DMS79 (cell line): ENCODE results near the gene FBLN1.
"Not testable (repeated sequence)": the region's sequence is repeated elsewhere in the genome, so short reads cannot be mapped to it uniquely, and the experiment has no call there.

Experiments used
- DNase-seq: peaks from one replicate; lab custom pipeline; 2025; lab: John Stamatoyannopoulos, UW

FBLN1 gene

DNA sequence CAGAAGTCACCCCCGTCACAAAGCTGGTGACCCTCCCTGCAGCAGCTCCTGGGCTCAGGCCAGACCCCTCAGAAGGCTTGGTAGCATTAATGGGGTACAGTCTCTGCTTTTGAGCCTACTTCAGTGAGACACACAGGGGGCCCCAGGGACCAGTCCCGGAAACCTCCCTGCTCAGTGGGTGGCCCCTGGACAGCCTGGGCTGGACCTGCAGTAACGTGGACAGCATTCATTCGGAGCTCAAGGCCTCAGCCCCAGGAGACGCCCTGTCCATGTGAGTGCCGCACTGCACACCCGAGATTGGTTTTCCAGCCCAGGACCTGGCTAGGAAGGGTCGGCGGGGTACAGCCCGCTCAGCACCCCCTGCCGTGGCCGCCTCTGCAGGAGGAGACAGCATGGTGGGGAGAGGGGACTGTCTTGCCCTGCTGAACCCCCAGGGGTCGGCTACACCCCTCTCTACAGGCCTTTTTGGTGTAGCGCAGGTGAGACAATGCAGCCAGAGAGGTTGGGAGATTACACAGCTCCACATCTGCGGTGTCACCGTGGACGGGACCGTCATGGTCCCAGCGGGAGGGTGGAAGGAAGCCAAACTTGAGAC lies 83.4 kb downstream of the FBLN1 start:
- DNase-seq: no peak

DNA sequence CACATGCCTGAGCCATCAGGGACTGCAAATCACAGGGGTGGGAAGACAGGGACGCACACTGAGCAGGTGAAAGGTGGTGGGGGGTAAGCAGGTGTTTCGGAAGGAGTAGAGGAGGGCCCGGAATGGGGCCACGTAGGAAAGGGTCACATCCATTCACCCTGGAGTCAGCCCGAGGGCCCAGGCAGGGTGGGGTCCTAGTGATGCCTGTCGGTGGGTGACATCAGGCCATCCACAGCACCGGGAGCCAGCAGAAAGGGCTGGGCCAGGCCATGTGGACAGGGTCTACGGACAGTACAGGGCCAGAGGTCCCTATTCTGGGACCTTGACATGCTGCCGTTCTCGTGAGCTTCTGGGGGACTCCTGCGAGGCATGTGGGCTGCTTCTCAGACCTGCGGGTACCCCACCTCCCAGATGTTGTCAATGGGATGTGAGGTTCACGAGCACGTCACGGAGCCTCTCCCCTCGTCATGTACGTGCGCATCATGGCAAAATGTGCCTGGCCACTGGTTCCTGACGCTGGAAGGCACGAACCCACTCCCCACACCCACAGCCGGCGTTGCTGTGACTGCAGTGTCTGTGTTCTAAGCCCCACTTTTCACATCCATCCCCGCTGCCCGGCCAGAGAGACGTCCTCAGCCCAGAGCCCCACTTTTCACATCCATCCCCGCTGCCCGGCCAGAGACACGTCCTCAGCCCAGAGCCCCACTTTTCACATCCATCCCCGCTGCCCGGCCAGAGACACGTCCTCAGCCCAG lies 84.1 kb downstream of the FBLN1 start:
- DNase-seq: no peak

DNA sequence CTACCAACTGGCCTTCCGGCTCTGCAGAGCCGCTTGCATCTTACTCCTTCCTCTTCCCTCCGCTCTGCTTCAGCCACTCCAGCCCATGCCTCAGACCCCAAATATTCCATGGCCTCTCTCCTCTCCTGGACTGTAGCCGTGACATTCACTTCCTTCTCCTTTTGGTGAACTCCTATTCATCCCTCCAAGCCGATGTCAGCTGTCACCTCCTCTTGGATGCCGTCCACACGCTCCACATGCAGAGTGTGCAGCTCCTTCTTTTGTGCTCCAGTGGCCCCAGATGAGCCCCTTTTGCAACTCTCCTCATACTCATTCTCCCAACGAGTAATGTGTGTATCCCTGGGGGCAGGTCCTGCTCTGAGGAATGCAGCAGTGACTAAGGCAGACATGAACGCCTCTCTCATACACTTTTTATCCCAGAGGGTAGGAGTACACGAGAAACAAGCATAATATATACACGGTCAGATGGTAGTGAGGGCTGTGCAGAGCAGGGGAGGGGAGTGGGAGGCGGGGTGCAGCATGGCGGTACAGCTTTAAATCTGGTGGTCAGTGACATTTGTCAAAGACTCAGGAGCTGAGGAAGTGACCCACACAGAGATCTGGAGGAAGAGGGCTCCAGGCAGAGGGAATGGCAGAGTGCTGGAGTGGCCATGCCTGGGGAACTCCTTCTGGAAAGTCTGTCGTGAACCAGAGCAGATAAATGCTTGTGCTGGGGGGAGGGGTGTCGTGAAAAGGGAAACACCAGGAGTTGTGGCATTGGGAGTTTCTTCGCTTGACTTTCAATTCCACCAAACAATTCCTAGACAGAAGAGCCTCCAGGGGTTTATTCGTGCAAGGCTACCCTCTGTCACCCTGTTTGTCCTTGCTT lies 85.2 kb downstream of the FBLN1 start:
- DNase-seq: no peak

DNA sequence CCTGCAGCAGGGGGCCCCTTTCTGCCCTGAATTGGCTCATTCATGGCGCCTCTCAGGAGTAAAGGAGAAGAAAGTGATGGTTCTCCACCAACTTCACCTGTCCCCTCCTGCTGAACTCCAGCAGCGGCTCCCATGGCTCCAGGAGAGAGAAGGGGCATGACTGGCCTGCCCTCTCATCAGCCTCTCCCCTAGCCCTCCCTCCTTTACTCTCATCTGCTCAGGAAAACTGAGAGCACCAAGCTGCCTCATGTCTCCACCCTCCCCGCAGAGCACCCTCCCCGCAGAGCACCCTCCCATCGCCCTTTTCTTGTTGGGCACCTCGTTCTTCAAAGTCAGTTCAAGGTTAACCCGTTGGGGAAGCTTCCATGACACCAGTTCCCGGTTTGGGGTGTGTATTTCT lies 86.9 kb downstream of the FBLN1 start:
- DNase-seq: no peak

DNA sequence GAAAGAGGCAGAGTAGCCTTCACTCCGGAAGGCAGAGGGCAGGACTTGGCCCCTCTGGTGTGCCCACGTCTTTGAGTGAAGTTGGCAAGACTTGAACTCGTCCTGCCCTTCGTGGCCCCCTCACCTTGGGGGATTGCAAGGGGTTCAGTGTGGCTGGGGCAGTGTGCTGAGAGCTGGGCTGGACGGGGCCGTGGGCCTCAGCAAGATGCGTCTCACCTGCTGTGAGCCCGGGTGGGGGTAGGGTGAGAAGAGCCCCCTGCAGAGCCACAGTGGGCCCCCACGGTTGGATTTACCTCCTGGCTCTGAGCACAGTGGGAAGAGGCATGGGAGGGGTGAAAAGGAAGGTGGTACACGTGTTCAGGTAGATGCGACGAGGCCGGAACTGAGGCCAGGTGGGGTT lies 87.6 kb downstream of the FBLN1 start:
- no peak for DNase-seq

DNA sequence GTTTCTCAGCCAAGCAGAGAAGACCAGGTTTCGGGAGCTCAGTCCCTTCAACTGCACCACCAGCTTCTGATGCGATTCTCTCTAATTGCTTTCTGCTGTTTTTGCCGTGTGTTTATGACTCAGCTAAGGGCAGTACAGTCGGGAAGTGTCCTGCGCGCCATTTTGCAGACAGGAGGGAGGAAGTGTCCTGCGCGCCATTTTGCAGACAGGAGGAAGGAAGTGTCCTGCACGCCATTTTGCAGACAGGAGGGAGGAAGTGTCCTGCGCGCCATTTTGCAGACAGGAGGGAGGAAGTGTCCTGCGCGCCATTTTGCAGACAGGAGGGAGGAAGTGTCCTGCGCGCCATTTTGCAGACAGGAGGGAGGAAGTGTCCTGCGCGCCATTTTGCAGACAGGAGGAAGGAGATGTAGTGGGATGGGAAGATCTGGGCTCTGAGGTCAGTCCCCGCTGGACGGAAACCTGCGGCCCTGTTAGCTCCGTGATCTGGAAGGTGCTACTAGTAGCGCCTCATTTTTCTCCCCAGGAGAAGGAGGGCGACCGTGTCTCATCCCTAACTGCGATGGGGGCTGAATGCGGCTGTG lies 89.0 kb downstream of the FBLN1 start:
- not testable (repeated sequence) for DNase-seq

DNA sequence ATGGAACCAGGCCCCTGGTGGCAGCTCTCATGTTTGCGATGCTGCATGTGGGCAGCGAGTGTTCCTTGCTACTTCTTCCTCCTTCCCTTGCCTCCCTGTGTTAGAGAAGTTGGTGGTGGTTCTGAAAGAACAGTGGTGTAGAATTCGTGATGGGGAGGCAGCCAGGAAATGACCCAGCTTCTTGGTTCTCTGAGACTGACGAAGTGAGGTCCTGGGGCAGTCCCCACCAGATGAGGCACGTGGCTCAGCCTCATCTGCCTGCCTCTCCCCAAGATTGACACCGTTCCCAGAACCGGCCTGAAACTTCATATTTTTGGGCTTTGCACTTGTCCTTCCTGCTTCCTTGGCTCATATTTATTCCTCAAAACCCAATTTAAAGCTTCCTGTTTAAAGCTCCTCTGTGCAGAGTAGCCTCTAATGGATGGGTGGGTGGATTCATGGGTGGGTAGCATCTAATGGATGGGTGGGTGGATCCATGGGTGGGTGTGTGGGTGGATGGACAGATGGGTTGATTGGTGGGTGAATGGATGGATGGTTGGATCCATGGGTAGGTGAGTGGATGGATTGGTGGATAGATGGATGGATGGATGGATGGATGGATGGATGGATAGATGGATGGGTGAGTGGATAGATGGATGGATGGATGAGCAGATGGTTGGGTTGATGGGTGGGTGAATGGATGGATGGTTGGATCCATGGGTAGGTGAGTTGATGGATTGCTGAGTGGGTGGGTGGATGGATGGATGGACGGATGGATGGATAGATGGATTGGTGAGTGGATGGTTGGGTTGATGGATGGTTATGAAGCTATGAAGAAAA lies 91.6 kb downstream of the FBLN1 start:
- no peak for DNase-seq

DNA sequence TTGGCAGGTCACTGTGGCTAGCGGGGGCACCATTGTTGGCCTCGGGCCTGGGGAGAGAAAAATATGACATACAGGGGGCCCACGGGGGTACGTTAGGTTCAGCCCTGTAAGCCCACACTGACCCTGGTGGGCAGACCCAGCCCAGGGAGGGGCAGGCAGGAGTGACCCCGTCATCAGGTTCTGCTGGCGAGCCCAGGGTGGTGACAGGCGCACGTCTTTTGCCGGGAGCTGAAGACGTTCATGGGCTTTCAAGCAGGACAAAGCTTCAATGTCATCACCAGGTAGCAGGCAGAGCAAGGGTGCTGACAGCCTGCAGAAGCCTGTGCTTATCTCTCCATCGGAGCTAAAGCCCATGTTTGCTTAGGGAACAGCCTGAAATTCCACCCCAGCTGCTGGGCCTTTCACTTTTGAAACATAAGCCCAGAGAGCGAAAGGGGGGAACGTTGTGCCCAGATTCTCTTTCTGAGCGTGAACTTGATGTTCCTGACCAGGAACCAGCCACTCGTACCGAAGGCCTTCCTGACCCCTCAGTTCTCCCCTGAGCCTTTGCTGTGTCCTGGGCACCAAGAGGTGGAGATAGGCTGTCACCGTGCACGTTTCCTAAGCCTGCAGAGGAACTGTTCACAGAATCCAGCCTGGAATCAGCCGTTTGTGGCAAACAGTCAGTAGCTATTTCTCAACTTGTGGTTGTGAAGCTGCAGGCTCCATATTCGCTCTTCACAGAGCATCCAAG lies 94.9 kb downstream of the FBLN1 start:
- no peak for DNase-seq

DNA sequence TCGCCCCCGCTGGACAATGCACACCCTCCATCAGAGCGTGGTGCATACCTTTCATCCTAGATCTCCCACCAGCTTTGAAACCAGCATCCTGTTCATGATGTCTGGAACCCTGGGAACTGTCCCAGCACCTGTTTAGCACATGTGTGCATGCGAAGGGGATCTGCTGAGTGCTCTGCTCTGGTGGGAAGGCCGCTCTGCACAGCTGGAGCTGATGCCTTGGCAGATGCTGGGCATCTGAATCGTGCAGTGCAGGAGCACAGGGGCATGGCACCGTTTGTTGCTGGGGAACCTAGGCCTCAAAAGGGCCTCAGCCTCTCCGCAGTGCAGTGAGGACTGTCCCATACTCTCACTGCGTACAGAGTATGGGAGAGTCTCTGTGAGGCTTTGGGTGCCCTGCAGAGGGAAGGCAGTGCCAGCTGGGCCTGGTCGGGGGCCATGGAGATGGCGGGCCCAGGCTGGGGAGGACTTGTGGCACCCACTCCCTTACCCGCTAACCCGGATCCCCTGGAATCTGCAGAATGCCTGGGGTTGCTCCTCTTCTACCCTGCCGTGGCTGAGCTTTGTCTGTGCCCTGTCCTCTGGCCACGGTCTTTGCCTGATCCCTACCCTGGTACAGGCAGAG lies 96.0 kb downstream of the FBLN1 start:
- no peak for DNase-seq

DNA sequence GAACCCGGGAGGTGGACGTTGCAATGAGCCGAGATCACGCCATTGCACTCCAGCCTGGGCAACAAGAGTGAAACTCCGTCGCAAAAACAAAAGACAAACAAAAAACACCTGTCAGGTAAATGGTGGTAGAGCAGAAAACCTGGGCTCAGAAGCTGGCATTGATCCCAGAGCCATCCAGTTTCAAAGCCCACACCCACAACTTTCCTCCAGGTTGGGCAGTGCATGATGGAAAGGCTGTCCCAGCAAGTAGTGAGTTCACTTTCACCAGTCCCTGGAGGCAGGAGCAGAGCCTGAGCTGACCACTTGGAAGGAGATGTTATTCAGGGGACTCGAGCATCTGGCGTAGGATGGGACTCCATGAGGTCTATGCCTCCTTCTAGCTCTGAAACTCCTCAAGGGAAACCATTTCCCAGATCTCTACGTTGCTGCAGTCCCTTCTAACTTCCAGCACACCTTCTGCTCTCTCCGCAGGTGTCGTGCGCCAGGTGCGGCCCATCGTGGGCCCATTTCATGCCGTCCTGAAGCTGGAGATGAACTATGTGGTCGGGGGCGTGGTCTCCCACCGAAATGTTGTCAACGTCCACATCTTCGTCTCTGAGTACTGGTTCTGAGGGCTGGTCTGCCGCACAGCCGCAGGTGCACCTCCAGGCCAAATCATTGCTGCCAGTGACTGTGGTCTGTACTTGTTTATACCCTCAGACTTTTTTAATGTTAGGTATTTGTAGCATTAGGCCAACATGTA lies 97.3 kb downstream of the FBLN1 start:
- DNase-seq: no peak

DNA sequence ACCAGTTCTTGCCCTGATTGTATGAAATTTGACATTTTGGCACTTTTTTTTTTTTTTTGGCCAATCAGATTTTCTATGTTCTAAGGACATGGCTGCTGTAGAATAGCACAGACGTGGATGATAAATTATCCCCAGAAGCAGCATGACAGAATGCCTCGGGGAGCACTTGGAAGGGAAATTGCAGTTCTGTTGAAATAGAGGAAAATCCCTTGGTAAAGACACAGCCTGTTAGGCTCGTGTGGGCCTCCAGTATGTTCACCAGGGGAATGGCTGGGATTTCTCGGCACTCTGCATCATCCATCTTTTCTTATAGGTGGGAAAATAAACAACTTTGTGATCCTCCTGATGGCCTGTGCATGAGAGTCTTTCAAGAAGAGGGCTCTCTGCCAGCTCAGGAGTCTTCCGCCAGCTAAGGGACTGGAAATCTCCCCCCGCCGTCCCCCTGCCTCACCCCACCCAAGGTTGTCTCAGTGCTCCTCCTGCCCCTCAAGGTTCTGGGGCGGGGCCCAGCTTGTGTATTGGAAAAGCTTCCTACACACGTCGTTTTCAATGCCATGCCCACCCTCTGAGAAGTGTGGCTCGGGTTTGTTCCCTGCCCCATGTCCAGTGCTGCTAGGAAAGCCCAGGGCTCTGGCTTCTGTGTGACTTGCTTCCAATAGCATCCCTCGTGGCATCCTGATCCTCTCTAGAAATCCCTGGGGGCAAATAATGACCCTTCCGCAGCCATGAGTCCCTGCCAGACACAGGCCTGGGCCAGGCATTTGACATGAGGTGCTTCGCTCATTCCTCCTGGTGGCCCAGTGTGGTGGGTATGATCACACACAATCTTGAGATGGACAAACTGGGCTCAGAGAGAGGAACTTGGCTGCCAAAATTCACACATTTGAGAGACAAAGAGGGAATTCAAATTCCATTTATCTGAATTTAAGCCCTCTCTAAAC lies 98.4 kb downstream of the FBLN1 start:
- no peak for DNase-seq

DNA sequence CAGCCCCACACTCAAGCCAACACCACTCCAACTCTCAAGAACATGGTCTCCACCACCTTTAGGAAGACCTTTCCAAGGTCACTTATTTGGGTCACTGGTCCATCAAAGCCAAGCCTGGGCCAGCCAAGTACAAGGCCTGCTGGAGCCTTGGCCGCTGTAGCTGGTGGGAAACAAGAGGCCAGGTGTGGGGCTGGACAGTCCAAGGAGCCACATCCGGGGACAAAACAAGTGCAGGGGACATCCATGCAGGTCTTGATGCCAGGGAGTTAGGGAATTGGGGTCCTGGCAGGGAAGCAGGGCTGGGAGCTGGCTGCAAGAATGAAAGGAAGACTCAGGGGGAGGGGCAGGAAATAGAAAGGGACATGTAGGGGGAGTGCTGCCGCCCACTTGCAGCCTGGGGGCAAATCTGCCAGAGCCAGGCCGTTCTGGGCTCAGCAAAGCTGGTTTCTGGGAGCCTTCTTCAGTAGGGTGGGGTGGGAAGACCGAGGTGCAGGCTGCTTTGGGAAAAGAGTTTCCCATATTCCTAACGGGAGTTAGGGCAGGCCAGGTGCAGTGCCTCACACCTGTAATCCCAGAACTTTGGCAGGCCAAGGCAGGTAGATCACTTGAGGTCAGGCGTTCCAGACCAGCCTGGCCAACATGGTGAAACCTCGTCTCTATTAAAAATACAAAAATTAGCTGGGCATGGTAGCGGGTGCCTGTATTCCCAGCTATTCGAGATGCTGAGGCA lies 99.5 kb downstream of the FBLN1 start:
- no peak for DNase-seq

DNA sequence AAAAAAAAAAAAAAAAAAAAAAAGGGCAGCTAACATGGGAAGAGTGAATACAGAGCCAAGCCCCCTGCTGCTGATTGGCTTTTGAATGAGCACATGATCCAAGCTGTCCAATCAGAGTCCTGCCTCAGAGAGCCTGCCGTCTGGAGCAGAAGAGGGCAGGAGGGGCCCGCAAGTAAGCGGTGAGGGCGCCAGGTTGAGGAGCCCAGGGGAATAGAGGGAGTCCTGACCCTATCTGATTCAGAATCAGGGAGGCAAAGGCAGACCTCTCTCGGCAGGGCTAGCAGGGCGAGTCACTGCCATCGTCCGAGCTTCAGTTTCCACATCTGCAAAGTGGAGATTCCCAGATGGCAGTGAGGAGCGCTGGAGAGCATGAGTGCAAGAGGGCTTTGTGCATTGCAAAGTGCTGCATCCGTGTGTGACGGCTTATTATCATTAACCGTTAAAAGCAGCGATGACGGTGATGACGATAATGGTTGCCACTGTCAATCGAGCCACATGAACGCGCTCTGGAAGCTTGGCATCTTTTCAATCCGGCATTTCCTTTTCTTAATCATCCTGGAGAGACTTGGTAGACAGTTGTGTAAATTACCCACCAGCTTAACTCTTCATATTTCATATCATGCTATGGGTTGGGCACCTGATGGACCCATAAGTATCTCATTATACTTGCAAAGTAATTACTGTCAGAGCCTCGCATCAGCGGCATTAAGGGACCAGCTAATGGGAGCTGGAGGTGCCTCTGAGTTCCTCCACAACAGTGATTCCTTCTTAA lies 100.3 kb downstream of the FBLN1 start:
- DNase-seq: peak; percentile 69

DNA sequence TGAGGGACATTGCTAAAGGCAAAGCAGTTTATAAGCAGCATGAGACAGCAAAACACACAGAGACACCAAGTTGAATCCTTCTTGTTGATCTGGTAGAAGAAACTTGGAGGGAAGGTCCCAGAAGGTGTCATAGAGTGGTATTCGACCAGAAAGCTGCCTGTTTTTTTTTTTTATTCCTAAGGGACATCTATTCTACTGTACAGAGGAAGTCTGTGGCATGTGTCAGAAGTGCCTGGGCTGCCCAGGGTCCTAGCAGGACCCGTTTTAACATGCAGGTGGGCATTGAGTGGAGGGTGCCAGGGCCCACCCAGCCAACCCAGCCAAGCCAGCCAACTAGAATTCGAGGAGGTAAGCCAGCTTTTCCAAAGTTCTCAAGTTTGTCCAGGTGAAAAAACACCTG lies 100.9 kb downstream of the FBLN1 start:
- no peak for DNase-seq

DNA sequence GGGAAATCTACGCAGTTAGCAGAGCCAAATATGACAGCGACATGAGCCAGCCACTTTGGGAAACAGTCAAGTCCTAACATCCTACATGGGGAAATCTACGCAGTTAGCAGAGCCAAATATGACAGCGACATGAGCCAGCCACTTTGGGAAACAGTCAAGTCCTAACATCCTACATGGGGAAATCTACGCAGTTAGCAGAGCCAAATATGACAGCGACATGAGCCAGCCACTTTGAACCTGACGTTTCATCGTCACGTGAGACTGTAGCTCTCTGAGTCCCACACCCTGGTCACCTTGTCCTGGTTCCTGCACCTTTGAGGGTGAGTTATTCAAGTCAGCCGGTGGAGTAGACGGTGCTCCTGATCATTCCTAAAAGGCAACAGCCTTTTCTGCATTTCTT lies 105.4 kb downstream of the FBLN1 start:
- DNase-seq: not testable (repeated sequence)

DNA sequence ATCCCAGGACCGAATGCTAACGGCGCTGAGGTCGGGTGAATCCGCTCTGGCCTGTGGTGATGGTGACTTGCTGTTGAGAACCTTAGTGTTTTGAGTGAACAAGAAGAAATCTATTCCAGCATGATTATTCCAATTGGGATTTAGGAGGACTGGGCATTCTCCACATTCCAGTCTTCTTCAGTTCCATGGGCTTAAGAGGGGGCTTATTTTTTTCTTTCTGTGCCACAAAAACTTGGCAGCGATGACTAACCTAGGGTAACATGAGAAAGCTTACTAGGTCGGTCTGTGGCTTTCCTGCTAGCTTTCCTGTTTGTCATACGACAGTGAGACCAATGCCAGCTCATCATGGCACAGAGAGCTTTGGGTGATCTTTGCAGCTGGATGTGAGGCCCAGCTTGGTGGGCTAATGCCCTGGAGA lies 106.1 kb downstream of the FBLN1 start:
- no peak for DNase-seq

DNA sequence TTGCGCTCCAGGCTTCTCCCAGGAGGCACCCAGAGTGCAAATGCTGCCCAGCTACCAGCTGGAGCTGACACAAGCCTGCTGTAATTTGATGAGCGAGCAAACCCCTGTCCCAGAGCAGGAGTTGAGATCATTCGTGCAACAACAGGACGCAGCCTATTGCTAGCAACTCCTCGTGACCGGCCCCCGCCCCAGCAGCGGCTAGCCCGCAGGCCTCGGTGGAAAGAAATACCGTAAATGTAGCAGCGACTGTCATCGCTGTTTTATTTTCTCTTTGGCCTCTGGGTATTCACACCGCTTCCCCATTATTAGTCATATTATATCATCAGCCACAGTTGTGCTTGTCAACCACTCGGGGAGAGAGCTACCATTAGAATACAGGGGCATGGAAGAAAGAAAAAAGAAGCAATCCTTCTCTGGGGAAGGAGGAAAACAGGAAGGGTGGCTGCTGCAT lies 109.8 kb downstream of the FBLN1 start:
- no peak for DNase-seq
